NCI-H446 treated with DMSO at 0.1 percent for 48 hours (cell line): ENCODE data around the gene SLC25A21.
A peak's percentile ranks its signal among the peaks of the same experiment; 100 is the strongest.
"Not testable (repeated sequence)": the region's sequence is repeated elsewhere in the genome, so short reads cannot be mapped to it uniquely, and the experiment has no call there.

Experiments
- DNase-seq: peaks from one replicate; lab custom pipeline; 2025; lab: John Stamatoyannopoulos, UW

Gene SLC25A21

GRCh38 chr14:36941783-36942521 lies 230.5 kb downstream of the SLC25A21 start:
- peak; percentile 45 for DNase-seq

GRCh38 chr14:36940476-36940875 lies 231.9 kb downstream of the SLC25A21 start:
- DNase-seq, result no peak

GRCh38 chr14:36939265-36939664 lies 233.1 kb downstream of the SLC25A21 start:
- DNase-seq, result no peak

- no peak for DNase-seq
Measured at GRCh38 chr14:36938678-36939077, 233.7 kb downstream of the SLC25A21 start.

- DNase-seq, result no peak
Measured at GRCh38 chr14:36935976-36936678, 236.3 kb downstream of the SLC25A21 start.

GRCh38 chr14:36934304-36934703 lies 238.1 kb downstream of the SLC25A21 start:
- no peak for DNase-seq

GRCh38 chr14:36931791-36932190 lies 240.6 kb downstream of the SLC25A21 start:
- no peak for DNase-seq

- DNase-seq, result no peak
Measured at GRCh38 chr14:36928432-36928831, 244.0 kb downstream of the SLC25A21 start.

- DNase-seq, result no peak
Measured at GRCh38 chr14:36925094-36925493, 247.3 kb downstream of the SLC25A21 start.

GRCh38 chr14:36916668-36917067 lies 255.7 kb downstream of the SLC25A21 start:
- DNase-seq, result no peak

GRCh38 chr14:36915081-36915480 lies 257.3 kb downstream of the SLC25A21 start:
- no peak for DNase-seq

GRCh38 chr14:36910578-36910977 lies 261.8 kb downstream of the SLC25A21 start:
- no peak for DNase-seq

GRCh38 chr14:36905272-36905888 lies 267.0 kb downstream of the SLC25A21 start:
- no peak for DNase-seq

- no peak for DNase-seq
Measured at GRCh38 chr14:36901861-36902260, 270.5 kb downstream of the SLC25A21 start.

- no peak for DNase-seq
Measured at GRCh38 chr14:36900846-36901245, 271.6 kb downstream of the SLC25A21 start.

GRCh38 chr14:36896300-36896699 lies 276.1 kb downstream of the SLC25A21 start:
- DNase-seq, result not testable (repeated sequence)

GRCh38 chr14:36884049-36884448 lies 288.4 kb downstream of the SLC25A21 start:
- DNase-seq, result no peak

- no peak for DNase-seq
Measured at GRCh38 chr14:36880276-36880675, 292.1 kb downstream of the SLC25A21 start.

- no peak for DNase-seq
Measured at GRCh38 chr14:36879558-36879957, 292.8 kb downstream of the SLC25A21 start.

- no peak for DNase-seq
Measured at GRCh38 chr14:36874396-36875138, 297.8 kb downstream of the SLC25A21 start.

- no peak for DNase-seq
Measured at GRCh38 chr14:36870776-36871175, 301.6 kb downstream of the SLC25A21 start.

- no peak for DNase-seq
Measured at GRCh38 chr14:36869125-36869524, 303.3 kb downstream of the SLC25A21 start.
